GM12878 (cell line): Measurements from ENCODE around the gene FGF14. TPM values are rescaled to one million over a fixed set of nuclear protein-coding genes. Genes with fewer than 3 reads are reported as not detected.

ENCODE experiments used
- ATAC-seq: fragments of 200-7000 bp; cut with Tn5 transposase; 3 replicates; pipeline ENCODE4 v1.9.1; 2020; ENCODE audit warnings: mild to moderate bottlenecking, moderate library complexity
- BruUV-seq: library from RNA; stranded (reverse); fragments of 400-500 nt; replicated peaks from 2 replicates; lab custom pipeline; 2021; lab: Mats Ljungman, UMichigan
- CTCF ChIA-PET: fragments of 300-600 bp; sonication (Branson Sonifier 250); formaldehyde crosslinking; extraction: SDS; loops from one replicate; lab custom pipeline; 2021; ENCODE audit warnings: inconsistent platforms; lab: Yijun Ruan, JAX
- POLR2A ChIA-PET: fragments of 350-600 bp; formaldehyde crosslinking; extraction: SDS; loops from one replicate; lab custom pipeline; 2021; ENCODE audit warnings: inconsistent platforms; lab: Charles Lee
- RAD21 ChIA-PET: fragments of 300-600 bp; sonication (Branson Sonifier 250); formaldehyde crosslinking; loops from one replicate; lab custom pipeline; 2023; ENCODE audit warnings: antibody characterized with exemption; ENCODE audit not compliant: unreplicated experiment; lab: Charles Lee
- SMC1A ChIA-PET: fragments of 300-600 bp; sonication (Branson Sonifier 250); formaldehyde crosslinking; loops from one replicate; lab custom pipeline; 2023; ENCODE audit not compliant: unreplicated experiment, uncharacterized antibody; lab: Charles Lee
- DNase-seq: peaks from one replicate; pipeline ENCODE4 v3.0.0-alpha.2; 2011; ENCODE audit warnings: low read depth, low spot score
- FAIRE-seq: peaks from 3 replicates; lab custom pipeline; 2011; peaks lifted over from hg19 to GRCh38; lab: Jason Lieb, UNC
- H2AFZ ChIP-seq: 2 replicates; pipeline ENCODE4 v1.6.0; 2011; ENCODE audit warnings: low read depth, low read length, control low read depth; ENCODE audit not compliant: control insufficient read depth
- H3K27ac ChIP-seq: 2 replicates; pipeline ENCODE4 v1.5.1; 2011; ENCODE audit warnings: control low read depth; ENCODE audit not compliant: control insufficient read depth, insufficient read depth
- H3K27me3 ChIP-seq, 2 experiments: replicated peaks in 1 of 2; 2 replicates each; pipeline versions ENCODE4 v1.6.0 to v1.6.1; 2011; ENCODE audit warnings: low read length in 1 of 2; ENCODE audit not compliant: control insufficient read depth in 2 of 2, insufficient read depth in 2 of 2
- H3K36me3 ChIP-seq, 2 experiments: 2 replicates each; pipeline ENCODE4 v1.5.1; 2011; ENCODE audit warnings: low read length in 1 of 2; ENCODE audit not compliant: control insufficient read depth in 2 of 2, insufficient read depth in 2 of 2
- H3K4me1 ChIP-seq: 2 replicates; pipeline ENCODE4 v1.6.1; 2011; ENCODE audit warnings: mild to moderate bottlenecking, low read length, moderate library complexity, mixed read lengths; ENCODE audit not compliant: control insufficient read depth, insufficient read depth
- H3K4me2 ChIP-seq: 2 replicates; pipeline ENCODE4 v1.6.0; 2011; ENCODE audit warnings: control low read depth; ENCODE audit not compliant: control insufficient read depth, insufficient read depth
- H3K4me3 ChIP-seq: fragments of 200-600 bp; sonication (generic); 2 replicates; pipeline ENCODE4 v1.5.1; 2016
- H3K79me2 ChIP-seq: 2 replicates; pipeline ENCODE4 v1.6.0; 2011; ENCODE audit warnings: low read length; ENCODE audit not compliant: control insufficient read depth, insufficient read depth
- H3K9ac ChIP-seq: 2 replicates; pipeline ENCODE4 v1.8.0; 2011; ENCODE audit warnings: low read length, control low read depth, mixed read lengths; ENCODE audit not compliant: control insufficient read depth, insufficient read depth
- H3K9me3 ChIP-seq: replicated peaks from 3 replicates; pipeline ENCODE4 v1.5.1; 2011; ENCODE audit warnings: mild to moderate bottlenecking, low read length; ENCODE audit not compliant: control insufficient read depth, insufficient read depth
- H4K20me1 ChIP-seq: 2 replicates; pipeline ENCODE4 v1.6.0; 2011; ENCODE audit not compliant: control insufficient read depth, insufficient read depth
- BCL11A ChIP-seq: IDR thresholded peaks from 2 replicates; pipeline ENCODE4 v1.6.1; 2011; ENCODE audit warnings: low read depth, low read length
- HCFC1 ChIP-seq: fragments of 150-350 bp; IDR thresholded peaks from 2 replicates; pipeline ENCODE4 v1.6.1; 2014; ENCODE audit warnings: low read length
- HDAC2 ChIP-seq: fragments of 200-600 bp; sonication (generic); IDR thresholded peaks from 2 replicates; pipeline ENCODE4 v1.6.1; 2017
- HDAC6 ChIP-seq: fragments of 200-600 bp; sonication (generic); IDR thresholded peaks from one replicate; pipeline ENCODE4 v1.8.0; 2017; ENCODE audit warnings: antibody characterized with exemption; ENCODE audit not compliant: unreplicated experiment
- KAT2A ChIP-seq: conservative IDR thresholded peaks from 2 replicates; pipeline ENCODE4 v1.6.1; 2011; ENCODE audit warnings: low read depth, low read length; ENCODE audit not compliant: control insufficient read depth
- KLF5 ChIP-seq: fragments of 450-650 bp; IDR thresholded peaks from 2 replicates; pipeline ENCODE4 v1.6.1; 2014; ENCODE audit warnings: mild to moderate bottlenecking; ENCODE audit not compliant: partially characterized antibody
- MEF2B ChIP-seq: fragments of 450-650 bp; IDR thresholded peaks from 2 replicates; pipeline ENCODE4 v1.6.1; 2018; ENCODE audit warnings: mild to moderate bottlenecking, moderate library complexity; ENCODE audit not compliant: partially characterized antibody, poor library complexity, severe bottlenecking
- MXI1 ChIP-seq: fragments of 150-350 bp; IDR thresholded peaks from 2 replicates; pipeline ENCODE4 v1.6.1; 2011; ENCODE audit warnings: low read depth, mild to moderate bottlenecking, inconsistent platforms, low read length, improper control_type of control experiment
- MYC ChIP-seq: IDR thresholded peaks from 2 replicates; pipeline ENCODE4 v1.6.1; 2011; ENCODE audit warnings: mild to moderate bottlenecking, low read length, moderate library complexity, inconsistent platforms; ENCODE audit not compliant: insufficient read depth, insufficient replicate concordance, insufficient read length, severe bottlenecking
- RAD51 ChIP-seq: fragments of 450-650 bp; IDR thresholded peaks from 2 replicates; pipeline ENCODE4 v1.6.1; 2016; ENCODE audit warnings: moderate library complexity, mild to moderate bottlenecking, inconsistent platforms
- SREBF1 ChIP-seq: IDR thresholded peaks from 2 replicates; pipeline ENCODE4 v1.6.1; 2012; ENCODE audit warnings: mild to moderate bottlenecking, low read length
- SRF ChIP-seq, 2 experiments: IDR thresholded peaks; 2 replicates each; pipeline ENCODE4 v1.6.1; 2011; ENCODE audit warnings: low read depth in 2 of 2, low read length in 2 of 2, mild to moderate bottlenecking in 1 of 2, moderate library complexity in 1 of 2
- ZNF207 ChIP-seq: fragments of 450-650 bp; IDR thresholded peaks from 2 replicates; pipeline ENCODE4 v1.6.1; 2014; ENCODE audit warnings: antibody characterized with exemption, mild to moderate bottlenecking, borderline replicate concordance
- ZNF274 ChIP-seq: IDR thresholded peaks from one replicate; pipeline ENCODE4 v1.8.0; 2011; ENCODE audit not compliant: insufficient read length, insufficient read depth
- WGBS: methylation state at CpG from one replicate; pipeline ENCODE4 v1.1.6; 2016; ENCODE audit warnings: low lambda C conversion rate; ENCODE audit not compliant: insufficient replicate concordance, insufficient coverage; ENCODE audit errors: missing lambda C conversion rate; 5-methylcytosine and 5-hydroxymethylcytosine counted together
- in situ Hi-C: fragments of 300-500 bp; cut with MboI; formaldehyde crosslinking; loops from 9 replicates; pipeline ENCODE4 v1.14.3; 2018; ENCODE audit warnings: mixed read lengths
- intact Hi-C: fragments of 100-400 bp; cut with micrococcal nuclease; formaldehyde crosslinking; loops from one replicate; pipeline ENCODE4 v1.14.2; 2022; ENCODE audit not compliant: unreplicated experiment
- polyA plus RNA-seq, 11 experiments: library from polyadenylated mRNA; depleted of rRNA in 4 of 11; unstranded in 6 of 11; stranded (reverse) in 5 of 11; fragments of >200 nt; fragmentation: Nextera tagmentation in 4 of 11; fragmentation: Illumina TruSeq in 1 of 11; extraction: Ambion mirVana in 4 of 11; extraction: Trizol in 1 of 11; gene quantifications; 1 replicate in 1 of 11; 2 replicates in 10 of 11; pipeline versions ENCODE4 v1.2.1 to v1.2.3, GENCODE V29; 2011 to 2016; ENCODE audit warnings: inconsistent platforms in 2 of 11, missing spikeins in 2 of 11, low read depth in 1 of 11
- total RNA-seq, 4 experiments: library from RNA; depleted of rRNA in 3 of 4; stranded (reverse); fragments of >200 nt in 3 of 4; fragmentation: Illumina TruSeq in 1 of 4; extraction: Trizol in 1 of 4; gene quantifications; 2 replicates each; pipeline versions ENCODE4 v1.2.1 to v1.2.3, GENCODE V29; 2013 to 2021
- TF ChIP-seq, protein P1 (sequence below): fragments of 150-350 bp; IDR thresholded peaks from 2 replicates; pipeline ENCODE4 v1.6.1; 2016; ENCODE audit warnings: low read depth, low read length

The FGF14 gene
- total and polyA plus RNA-seq, 10 of the 15 experiments (the other 5 are each of a cell fraction or from before 2014, with no cell fraction given): under 0.01 to 0.44 (median 0.04) TPM

DNA sequence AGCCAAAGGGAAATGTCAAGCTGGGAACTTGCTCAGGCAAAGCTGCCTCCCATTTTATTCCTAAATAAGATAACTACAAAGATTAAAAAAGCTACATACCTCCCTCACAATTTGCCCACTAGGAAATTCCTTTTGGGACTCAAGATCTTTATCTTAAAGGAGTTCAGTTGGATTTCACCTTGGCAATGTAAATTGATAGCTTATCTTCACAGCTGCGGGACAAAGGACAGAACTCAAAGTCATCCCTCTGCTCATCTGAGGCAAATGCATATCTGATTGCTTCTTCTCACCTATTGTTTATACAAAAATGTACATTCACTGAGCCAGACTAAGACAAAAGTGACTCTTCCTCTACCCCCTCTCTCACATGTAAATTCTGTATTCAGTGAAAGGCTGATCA lies 47.8 kb downstream of the FGF14 start:
- DNase-seq (no peak), FAIRE-seq (no peak), ATAC-seq (no peak)
- Histone ChIP-seq H2AFZ (no peak overlapping the region), H3K36me3 (no peaks in the 10 kb centered on the region), H3K79me2 (no peaks in the 10 kb centered on the region), H3K9ac (no peak overlapping the region), H3K4me3 (no peak overlapping the region), H4K20me1 (no peaks in the 10 kb centered on the region), H3K4me1 (no peaks in the 10 kb centered on the region), H3K27ac (no peak overlapping the region), H3K4me2 (no peak overlapping the region), H3K27me3 (no peaks in the 10 kb centered on the region), H3K9me3 (no peaks in the 10 kb centered on the region)
- CTCF ChIA-PET: interaction anchor here (1.0 kb wide), 1 partner anchor 23 kb away, joined by 3 read pairs; no protein-coding TSS in a partner anchor
- POLR2A ChIA-PET: interaction anchor here (0.6 to 0.8 kb wide), 2 partner anchors 10 to 454 kb away, joined by 3 read pairs; no protein-coding TSS in a partner anchor
- no TSS peak for BruUV-seq
- in situ Hi-C loops: no loop called here
- 63% methylated on average over 1 of the region's 1 CpG for WGBS
- RAD21 ChIA-PET: no interaction called here
- SMC1A ChIA-PET: interaction anchor here (0.9 kb wide), 1 partner anchor 36 kb away, joined by 3 read pairs; no protein-coding TSS in a partner anchor
- intact Hi-C loops: no loop called here
- TF ChIP-seq ZNF207 (no peak), HCFC1 (no peak), BCL11A (no peak), MEF2B (no peak), KLF5 (no peak), KAT2A (no peak), SRF (IDR thresholded peaks at IDR 0.05; ENCODE audit: low read depth in 2 of 2, low read length in 2 of 2) (no peak), SREBF1 (no peak), MXI1 (no peak), HDAC6 (no peak), ZNF274 (no peak), RAD51 (no peak), HDAC2 (no peak), MYC (no peak)
- TF ChIP-seq, protein P1, sequence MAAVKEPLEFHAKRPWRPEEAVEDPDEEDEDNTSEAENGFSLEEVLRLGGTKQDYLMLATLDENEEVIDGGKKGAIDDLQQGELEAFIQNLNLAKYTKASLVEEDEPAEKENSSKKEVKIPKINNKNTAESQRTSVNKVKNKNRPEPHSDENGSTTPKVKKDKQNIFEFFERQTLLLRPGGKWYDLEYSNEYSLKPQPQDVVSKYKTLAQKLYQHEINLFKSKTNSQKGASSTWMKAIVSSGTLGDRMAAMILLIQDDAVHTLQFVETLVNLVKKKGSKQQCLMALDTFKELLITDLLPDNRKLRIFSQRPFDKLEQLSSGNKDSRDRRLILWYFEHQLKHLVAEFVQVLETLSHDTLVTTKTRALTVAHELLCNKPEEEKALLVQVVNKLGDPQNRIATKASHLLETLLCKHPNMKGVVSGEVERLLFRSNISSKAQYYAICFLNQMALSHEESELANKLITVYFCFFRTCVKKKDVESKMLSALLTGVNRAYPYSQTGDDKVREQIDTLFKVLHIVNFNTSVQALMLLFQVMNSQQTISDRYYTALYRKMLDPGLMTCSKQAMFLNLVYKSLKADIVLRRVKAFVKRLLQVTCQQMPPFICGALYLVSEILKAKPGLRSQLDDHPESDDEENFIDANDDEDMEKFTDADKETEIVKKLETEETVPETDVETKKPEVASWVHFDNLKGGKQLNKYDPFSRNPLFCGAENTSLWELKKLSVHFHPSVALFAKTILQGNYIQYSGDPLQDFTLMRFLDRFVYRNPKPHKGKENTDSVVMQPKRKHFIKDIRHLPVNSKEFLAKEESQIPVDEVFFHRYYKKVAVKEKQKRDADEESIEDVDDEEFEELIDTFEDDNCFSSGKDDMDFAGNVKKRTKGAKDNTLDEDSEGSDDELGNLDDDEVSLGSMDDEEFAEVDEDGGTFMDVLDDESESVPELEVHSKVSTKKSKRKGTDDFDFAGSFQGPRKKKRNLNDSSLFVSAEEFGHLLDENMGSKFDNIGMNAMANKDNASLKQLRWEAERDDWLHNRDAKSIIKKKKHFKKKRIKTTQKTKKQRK: no peak
